Measurements from ENCODE around the gene EID3.

Gene EID3

GRCh38 chr12:104312654-104313053 is 9.1 kb downstream of the EID3 start:
- Histone ChIP-seq H3K4me3 (ENCODE audit: low read length in 2 of 2) (no peak overlapping the region), H3K27me3 (ENCODE audit: control insufficient read depth in 2 of 2, insufficient read depth in 2 of 2, low read length in 2 of 2) (no peaks in the 10 kb centered on the region), H3K36me3 (ENCODE audit: control insufficient read depth in 2 of 2, insufficient read depth in 2 of 2, low read length in 2 of 2) (peaks cover 34 to 39% of the 10 kb centered on the region in 2 donors), H3K4me1 (ENCODE audit: control insufficient read depth in 2 of 2, insufficient read depth in 2 of 2, low read length in 2 of 2) (no peaks in the 10 kb centered on the region), H3K27ac (ENCODE audit: low read depth in 2 of 2, low read length in 2 of 2) (no peak overlapping the region), H3K9me3 (ENCODE audit: control insufficient read depth in 2 of 2, low read length in 2 of 2) (no peaks in the 10 kb centered on the region), H3K9ac (ENCODE audit: low read depth in 1 of 2, low read length in 2 of 2) (no peak overlapping the region)

GRCh38 chr12:104313568-104314241 is 10.2 kb downstream of the EID3 start:
- Histone ChIP-seq H3K9ac (ENCODE audit: low read depth in 1 of 2, low read length in 2 of 2) (no peak overlapping the region), H3K27me3 (ENCODE audit: control insufficient read depth in 2 of 2, insufficient read depth in 2 of 2, low read length in 2 of 2) (no peaks in the 10 kb centered on the region), H3K27ac (ENCODE audit: low read depth in 2 of 2, low read length in 2 of 2) (no peak overlapping the region), H3K4me1 (ENCODE audit: control insufficient read depth in 2 of 2, insufficient read depth in 2 of 2, low read length in 2 of 2) (no peaks in the 10 kb centered on the region), H3K9me3 (ENCODE audit: control insufficient read depth in 2 of 2, low read length in 2 of 2) (no peaks in the 10 kb centered on the region), H3K36me3 (ENCODE audit: control insufficient read depth in 2 of 2, insufficient read depth in 2 of 2, low read length in 2 of 2) (peaks cover 37 to 46% of the 10 kb centered on the region in 2 donors), H3K4me3 (ENCODE audit: low read length in 2 of 2) (no peak overlapping the region)

DNA sequence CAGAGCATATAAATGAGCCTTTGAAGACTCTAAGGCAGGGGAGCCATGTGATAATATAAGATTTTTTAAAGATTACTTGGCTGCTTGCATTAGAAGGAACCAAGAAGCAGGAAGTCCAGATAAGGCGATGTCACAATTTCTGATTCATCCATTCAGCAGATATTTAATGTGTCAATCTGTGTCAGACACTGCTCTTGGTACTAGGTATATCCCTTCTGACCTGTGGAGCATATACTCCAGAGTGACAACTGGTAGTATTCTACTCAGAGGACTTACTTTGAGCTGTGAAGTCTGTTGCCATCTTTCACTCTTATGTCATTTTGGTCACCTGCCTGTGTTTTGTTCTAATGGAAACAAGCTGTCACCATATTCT is 10.7 kb downstream of the EID3 start:
- Histone ChIP-seq H3K27me3 (ENCODE audit: control insufficient read depth in 2 of 2, insufficient read depth in 2 of 2, low read length in 2 of 2) (no peaks in the 10 kb centered on the region), H3K4me1 (ENCODE audit: control insufficient read depth in 2 of 2, insufficient read depth in 2 of 2, low read length in 2 of 2) (no peaks in the 10 kb centered on the region), H3K9me3 (ENCODE audit: control insufficient read depth in 2 of 2, low read length in 2 of 2) (no peaks in the 10 kb centered on the region), H3K27ac (ENCODE audit: low read depth in 2 of 2, low read length in 2 of 2) (no peak overlapping the region), H3K9ac (ENCODE audit: low read depth in 1 of 2, low read length in 2 of 2) (no peak overlapping the region), H3K36me3 (ENCODE audit: control insufficient read depth in 2 of 2, insufficient read depth in 2 of 2, low read length in 2 of 2) (peaks cover 41 to 47% of the 10 kb centered on the region in 2 donors), H3K4me3 (ENCODE audit: low read length in 2 of 2) (no peak overlapping the region)

DNA sequence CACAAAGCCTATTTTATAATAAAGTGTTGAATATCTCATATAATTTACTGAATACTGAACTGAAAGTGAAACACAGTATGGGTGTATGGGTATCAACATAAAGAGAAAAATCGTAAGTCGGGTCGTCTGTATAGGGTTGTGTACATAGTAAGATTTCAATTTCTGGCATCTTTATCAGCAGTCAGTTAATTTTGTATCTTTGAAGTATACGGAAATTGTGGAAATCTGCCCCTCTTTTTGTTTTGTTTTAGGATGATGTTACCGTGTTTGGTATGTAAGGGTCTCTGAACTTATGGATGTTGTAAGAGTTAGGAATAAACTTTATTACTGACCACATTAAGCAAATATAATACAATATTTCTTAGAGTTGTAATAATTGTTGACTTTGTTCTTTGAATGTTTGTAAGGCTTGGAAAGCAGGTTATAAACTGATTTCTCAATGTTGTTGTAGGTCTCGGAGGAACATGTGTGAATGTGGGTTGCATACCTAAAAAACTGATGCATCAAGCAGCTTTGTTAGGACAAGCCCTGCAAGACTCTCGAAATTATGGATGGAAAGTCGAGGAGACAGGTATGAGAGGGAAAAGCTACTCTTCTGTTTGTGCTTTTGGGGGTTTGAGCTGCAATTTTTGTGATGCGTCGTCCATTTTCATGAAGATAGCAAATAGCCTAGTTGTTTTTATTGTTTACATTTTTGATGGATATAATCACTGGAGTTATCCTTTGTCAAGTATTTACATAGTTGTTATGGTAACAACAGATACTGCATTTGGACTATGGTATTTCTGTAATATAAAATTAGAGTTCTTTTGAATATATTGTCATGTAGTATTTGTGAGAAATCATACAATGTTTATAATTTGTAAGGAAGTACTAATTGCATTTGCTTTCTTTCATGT is 12.0 kb downstream of the EID3 start:
- no peak overlapping the region for H3K27ac ChIP-seq (ENCODE audit: low read depth in 2 of 2, low read length in 2 of 2)
- no peak overlapping the region for H3K4me3 ChIP-seq (ENCODE audit: low read length in 2 of 2)
- H3K9ac ChIP-seq (ENCODE audit: low read depth in 1 of 2, low read length in 2 of 2): no peak overlapping the region
- peaks cover 52 to 58% of the 10 kb centered on the region in 2 donors for H3K36me3 ChIP-seq (ENCODE audit: control insufficient read depth in 2 of 2, insufficient read depth in 2 of 2, low read length in 2 of 2)
- no peaks in the 10 kb centered on the region for H3K27me3 ChIP-seq (ENCODE audit: control insufficient read depth in 2 of 2, insufficient read depth in 2 of 2, low read length in 2 of 2)
- no peaks in the 10 kb centered on the region for H3K9me3 ChIP-seq (ENCODE audit: control insufficient read depth in 2 of 2, low read length in 2 of 2)
- H3K4me1 ChIP-seq (ENCODE audit: control insufficient read depth in 2 of 2, insufficient read depth in 2 of 2, low read length in 2 of 2): no peaks in the 10 kb centered on the region

- no peaks in the 10 kb centered on the region for H3K9me3 ChIP-seq (ENCODE audit: control insufficient read depth in 2 of 2, low read length in 2 of 2)
- no peaks in the 10 kb centered on the region for H3K4me1 ChIP-seq (ENCODE audit: control insufficient read depth in 2 of 2, insufficient read depth in 2 of 2, low read length in 2 of 2)
- H3K36me3 ChIP-seq (ENCODE audit: control insufficient read depth in 2 of 2, insufficient read depth in 2 of 2, low read length in 2 of 2): peaks cover 61 to 66% of the 10 kb centered on the region in 2 donors
- H3K4me3 ChIP-seq (ENCODE audit: low read length in 2 of 2): no peak overlapping the region
- H3K27me3 ChIP-seq (ENCODE audit: control insufficient read depth in 2 of 2, insufficient read depth in 2 of 2, low read length in 2 of 2): no peaks in the 10 kb centered on the region
- no peak overlapping the region for H3K9ac ChIP-seq (ENCODE audit: low read depth in 1 of 2, low read length in 2 of 2)
- no peak overlapping the region for H3K27ac ChIP-seq (ENCODE audit: low read depth in 2 of 2, low read length in 2 of 2)
These were observed 13.4 kb downstream of the EID3 start for GRCh38 chr12:104316936-104317335.

- Histone ChIP-seq H3K36me3 (ENCODE audit: control insufficient read depth in 2 of 2, insufficient read depth in 2 of 2, low read length in 2 of 2) (peaks cover 57 to 62% of the 10 kb centered on the region in 2 donors), H3K4me1 (ENCODE audit: control insufficient read depth in 2 of 2, insufficient read depth in 2 of 2, low read length in 2 of 2) (no peaks in the 10 kb centered on the region), H3K27me3 (ENCODE audit: control insufficient read depth in 2 of 2, insufficient read depth in 2 of 2, low read length in 2 of 2) (no peaks in the 10 kb centered on the region), H3K9ac (ENCODE audit: low read depth in 1 of 2, low read length in 2 of 2) (no peak overlapping the region), H3K27ac (ENCODE audit: low read depth in 2 of 2, low read length in 2 of 2) (no peak overlapping the region), H3K9me3 (ENCODE audit: control insufficient read depth in 2 of 2, low read length in 2 of 2) (no peaks in the 10 kb centered on the region), H3K4me3 (ENCODE audit: low read length in 2 of 2) (no peak overlapping the region)
These were observed 14.1 kb downstream of the EID3 start for GRCh38 chr12:104317538-104318210.

- Histone ChIP-seq H3K4me1 (ENCODE audit: control insufficient read depth in 2 of 2, insufficient read depth in 2 of 2, low read length in 2 of 2) (no peaks in the 10 kb centered on the region), H3K9ac (ENCODE audit: low read depth in 1 of 2, low read length in 2 of 2) (no peak overlapping the region), H3K9me3 (ENCODE audit: control insufficient read depth in 2 of 2, low read length in 2 of 2) (no peaks in the 10 kb centered on the region), H3K27me3 (ENCODE audit: control insufficient read depth in 2 of 2, insufficient read depth in 2 of 2, low read length in 2 of 2) (no peaks in the 10 kb centered on the region), H3K27ac (ENCODE audit: low read depth in 2 of 2, low read length in 2 of 2) (no peak overlapping the region), H3K4me3 (ENCODE audit: low read length in 2 of 2) (no peak overlapping the region), H3K36me3 (ENCODE audit: control insufficient read depth in 2 of 2, insufficient read depth in 2 of 2, low read length in 2 of 2) (peaks cover 52% of the 10 kb centered on the region in 2 donors)
These were observed 15.5 kb downstream of the EID3 start for GRCh38 chr12:104319028-104319427.

DNA sequence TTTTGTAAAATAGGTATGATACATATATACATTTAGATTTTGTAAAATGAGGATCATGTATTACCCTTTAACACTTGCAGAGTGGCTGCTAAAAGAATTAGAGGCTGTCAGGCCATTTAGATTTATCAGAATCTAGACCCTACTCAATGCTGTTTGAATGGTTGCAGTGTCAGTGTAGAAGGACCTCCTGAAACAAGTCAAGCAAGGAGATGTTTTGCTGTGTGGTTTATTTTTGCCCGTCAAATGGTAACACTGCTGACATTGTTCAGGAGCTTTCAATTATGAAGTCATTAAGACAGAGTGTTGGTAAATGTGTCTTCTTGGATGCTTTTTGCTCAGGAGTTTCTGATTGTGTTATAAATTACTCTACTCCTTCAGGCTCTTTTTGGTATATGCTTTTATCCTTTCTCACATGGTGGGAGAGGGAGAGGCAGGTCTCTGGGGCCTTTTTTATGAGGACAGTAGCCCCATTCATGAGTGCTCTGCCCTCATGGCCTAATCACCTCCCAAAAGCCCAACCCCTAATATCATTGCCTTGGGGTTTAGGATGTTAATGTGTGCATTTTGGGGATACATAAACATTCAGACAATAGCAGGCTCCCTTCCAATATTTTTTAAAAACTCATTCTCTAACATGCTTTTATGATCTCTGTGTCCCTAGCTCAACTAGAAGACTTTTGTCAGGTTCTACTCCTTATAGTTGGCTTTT is 16.5 kb downstream of the EID3 start:
- H3K27ac ChIP-seq (ENCODE audit: low read depth in 2 of 2, low read length in 2 of 2): no peak overlapping the region
- H3K9ac ChIP-seq (ENCODE audit: low read depth in 1 of 2, low read length in 2 of 2): no peak overlapping the region
- H3K36me3 ChIP-seq (ENCODE audit: control insufficient read depth in 2 of 2, insufficient read depth in 2 of 2, low read length in 2 of 2): peaks cover 47 to 51% of the 10 kb centered on the region in 2 donors
- no peaks in the 10 kb centered on the region for H3K9me3 ChIP-seq (ENCODE audit: control insufficient read depth in 2 of 2, low read length in 2 of 2)
- no peaks in the 10 kb centered on the region for H3K4me1 ChIP-seq (ENCODE audit: control insufficient read depth in 2 of 2, insufficient read depth in 2 of 2, low read length in 2 of 2)
- no peaks in the 10 kb centered on the region for H3K27me3 ChIP-seq (ENCODE audit: control insufficient read depth in 2 of 2, insufficient read depth in 2 of 2, low read length in 2 of 2)
- no peak overlapping the region for H3K4me3 ChIP-seq (ENCODE audit: low read length in 2 of 2)

- no peak overlapping the region for H3K4me3 ChIP-seq (ENCODE audit: low read length in 2 of 2)
- H3K4me1 ChIP-seq (ENCODE audit: control insufficient read depth in 2 of 2, insufficient read depth in 2 of 2, low read length in 2 of 2): no peaks in the 10 kb centered on the region
- H3K9me3 ChIP-seq (ENCODE audit: control insufficient read depth in 2 of 2, low read length in 2 of 2): no peaks in the 10 kb centered on the region
- peaks cover 43 to 45% of the 10 kb centered on the region in 2 donors for H3K36me3 ChIP-seq (ENCODE audit: control insufficient read depth in 2 of 2, insufficient read depth in 2 of 2, low read length in 2 of 2)
- no peak overlapping the region for H3K27ac ChIP-seq (ENCODE audit: low read depth in 2 of 2, low read length in 2 of 2)
- no peaks in the 10 kb centered on the region for H3K27me3 ChIP-seq (ENCODE audit: control insufficient read depth in 2 of 2, insufficient read depth in 2 of 2, low read length in 2 of 2)
- no peak overlapping the region for H3K9ac ChIP-seq (ENCODE audit: low read depth in 1 of 2, low read length in 2 of 2)
These were observed 17.1 kb downstream of the EID3 start for GRCh38 chr12:104320627-104321024.
